ENCODE results near the gene NPTX2.

- TF ChIP-seq, protein P1, sequence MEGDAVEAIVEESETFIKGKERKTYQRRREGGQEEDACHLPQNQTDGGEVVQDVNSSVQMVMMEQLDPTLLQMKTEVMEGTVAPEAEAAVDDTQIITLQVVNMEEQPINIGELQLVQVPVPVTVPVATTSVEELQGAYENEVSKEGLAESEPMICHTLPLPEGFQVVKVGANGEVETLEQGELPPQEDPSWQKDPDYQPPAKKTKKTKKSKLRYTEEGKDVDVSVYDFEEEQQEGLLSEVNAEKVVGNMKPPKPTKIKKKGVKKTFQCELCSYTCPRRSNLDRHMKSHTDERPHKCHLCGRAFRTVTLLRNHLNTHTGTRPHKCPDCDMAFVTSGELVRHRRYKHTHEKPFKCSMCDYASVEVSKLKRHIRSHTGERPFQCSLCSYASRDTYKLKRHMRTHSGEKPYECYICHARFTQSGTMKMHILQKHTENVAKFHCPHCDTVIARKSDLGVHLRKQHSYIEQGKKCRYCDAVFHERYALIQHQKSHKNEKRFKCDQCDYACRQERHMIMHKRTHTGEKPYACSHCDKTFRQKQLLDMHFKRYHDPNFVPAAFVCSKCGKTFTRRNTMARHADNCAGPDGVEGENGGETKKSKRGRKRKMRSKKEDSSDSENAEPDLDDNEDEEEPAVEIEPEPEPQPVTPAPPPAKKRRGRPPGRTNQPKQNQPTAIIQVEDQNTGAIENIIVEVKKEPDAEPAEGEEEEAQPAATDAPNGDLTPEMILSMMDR (IDR thresholded peaks at IDR 0.05) = no peak
- TF ChIP-seq POLR2A (IDR thresholded peaks at IDR 0.05) = no peak
Observed at GRCh38 chr7:98619450-98620321, 2.6 kb downstream of the NPTX2 start.

Measured in right lobe of liver (tissue), 4 donors.